Thoracic aorta (tissue), 2 donors: Measurements from ENCODE around the gene EIF5A2. TPM values are rescaled to one million over a fixed set of nuclear protein-coding genes. Genes with fewer than 3 reads are reported as not detected.

ENCODE experiments used
- ATAC-seq: fragments of 150-250 bp; one replicate; pipeline ENCODE4 v1.8.0; 2017; ENCODE audit warnings: low read depth; ENCODE audit not compliant: insufficient number of reproducible peaks, low FRiP score
- DNase-seq: peaks from one replicate; pipeline ENCODE4 v3.0.0-alpha.2; 2020; ENCODE audit warnings: low spot score
- H3K27ac ChIP-seq, 2 donors: fragments of 200-600 bp; sonication (generic); 1 replicate in 1 of 2; 2 replicates in 1 of 2; pipeline ENCODE4 v1.5.1; 2016; ENCODE audit warnings: mild to moderate bottlenecking in 2 of 2, moderate library complexity in 2 of 2
- H3K27me3 ChIP-seq: fragments of 200-600 bp; sonication (generic); replicated peaks from 2 replicates; pipeline ENCODE4 v1.6.0; 2016; ENCODE audit warnings: mild to moderate bottlenecking; ENCODE audit not compliant: insufficient read depth
- H3K36me3 ChIP-seq: fragments of 200-600 bp; sonication (generic); one replicate; pipeline ENCODE4 v1.5.1; 2016
- H3K4me1 ChIP-seq, 2 donors: fragments of 200-600 bp; sonication (generic); 1 replicate in 1 of 2; 2 replicates in 1 of 2; pipeline versions ENCODE4 v1.5.1 to v1.6.0; 2016; ENCODE audit warnings: low read depth in 2 of 2, mild to moderate bottlenecking in 1 of 2; ENCODE audit not compliant: control insufficient read depth in 1 of 2
- H3K4me3 ChIP-seq: fragments of 200-600 bp; sonication (generic); 2 replicates; pipeline ENCODE4 v1.5.1; 2016; ENCODE audit warnings: mild to moderate bottlenecking
- H3K9me3 ChIP-seq: fragments of 200-600 bp; sonication (generic); 2 replicates; pipeline ENCODE4 v1.5.1; 2016
- total RNA-seq, 2 donors: library from RNA; depleted of rRNA; stranded (reverse); fragments of >200 nt; gene quantifications; one replicate each; pipeline versions ENCODE4 v1.1.0 to v1.2.3, GENCODE V29; 2016
- TF ChIP-seq, protein P1 (sequence below): fragments of 200-600 bp; sonication (generic); IDR thresholded peaks from one replicate; pipeline ENCODE4 v1.5.1; 2019; ENCODE audit warnings: antibody characterized with exemption

Gene EIF5A2
- total RNA-seq, 2 donors from 2014 or later: 7.4 to 12.2 TPM

DNA sequence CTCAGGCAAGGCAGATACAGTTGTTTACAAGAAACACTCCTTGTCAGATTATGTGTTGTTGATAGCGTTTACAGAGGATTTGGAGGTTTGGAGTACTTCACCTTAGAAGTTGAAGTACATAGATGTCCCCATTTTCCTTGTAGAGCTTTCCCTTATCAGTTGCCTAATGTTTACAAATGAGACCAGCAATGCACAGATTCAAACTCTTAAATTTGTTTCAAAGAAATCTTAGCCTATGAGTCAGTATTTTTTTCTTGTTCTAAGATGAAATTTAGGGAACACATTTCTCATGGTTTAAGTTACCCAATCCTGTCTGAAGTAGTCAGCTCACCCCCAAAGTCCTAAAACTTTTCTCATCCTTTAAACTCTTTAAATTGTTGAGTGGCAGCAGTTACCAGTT is 6.3 kb upstream of the EIF5A2 start:
- TF ChIP-seq, protein P1, sequence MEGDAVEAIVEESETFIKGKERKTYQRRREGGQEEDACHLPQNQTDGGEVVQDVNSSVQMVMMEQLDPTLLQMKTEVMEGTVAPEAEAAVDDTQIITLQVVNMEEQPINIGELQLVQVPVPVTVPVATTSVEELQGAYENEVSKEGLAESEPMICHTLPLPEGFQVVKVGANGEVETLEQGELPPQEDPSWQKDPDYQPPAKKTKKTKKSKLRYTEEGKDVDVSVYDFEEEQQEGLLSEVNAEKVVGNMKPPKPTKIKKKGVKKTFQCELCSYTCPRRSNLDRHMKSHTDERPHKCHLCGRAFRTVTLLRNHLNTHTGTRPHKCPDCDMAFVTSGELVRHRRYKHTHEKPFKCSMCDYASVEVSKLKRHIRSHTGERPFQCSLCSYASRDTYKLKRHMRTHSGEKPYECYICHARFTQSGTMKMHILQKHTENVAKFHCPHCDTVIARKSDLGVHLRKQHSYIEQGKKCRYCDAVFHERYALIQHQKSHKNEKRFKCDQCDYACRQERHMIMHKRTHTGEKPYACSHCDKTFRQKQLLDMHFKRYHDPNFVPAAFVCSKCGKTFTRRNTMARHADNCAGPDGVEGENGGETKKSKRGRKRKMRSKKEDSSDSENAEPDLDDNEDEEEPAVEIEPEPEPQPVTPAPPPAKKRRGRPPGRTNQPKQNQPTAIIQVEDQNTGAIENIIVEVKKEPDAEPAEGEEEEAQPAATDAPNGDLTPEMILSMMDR: no peak
- DNase-seq (no peak), ATAC-seq (no peak)
- Histone ChIP-seq H3K4me3 (no peak overlapping the region), H3K36me3 (no peaks in the 10 kb centered on the region), H3K27ac (no peak overlapping the region), H3K9me3 (peaks cover 10% of the 10 kb centered on the region), H3K27me3 (no peaks in the 10 kb centered on the region), H3K4me1 (no peaks in the 10 kb centered on the region)

DNA sequence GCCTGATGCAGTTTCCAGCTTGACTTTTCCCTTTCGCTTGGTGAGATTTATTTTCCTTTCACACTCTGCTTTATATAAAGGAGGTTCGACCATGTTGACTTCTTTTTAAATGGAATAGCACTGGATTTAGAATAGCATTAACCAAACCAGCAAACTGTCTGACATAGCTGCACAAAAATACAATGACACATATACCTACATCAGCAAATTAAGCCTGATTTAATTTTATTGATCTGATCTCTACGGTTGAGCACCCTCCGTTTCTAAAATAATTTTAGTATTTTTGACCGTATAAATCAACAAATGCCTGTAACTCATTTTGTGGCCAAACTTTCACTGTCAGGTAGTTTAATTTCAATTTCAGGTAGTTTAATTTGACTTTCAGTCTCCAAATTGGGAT is 5.8 kb upstream of the EIF5A2 start:
- no peak for ATAC-seq
- TF ChIP-seq, protein P1: no peak
- Histone ChIP-seq H3K27me3 (no peaks in the 10 kb centered on the region), H3K27ac (no peak overlapping the region), H3K36me3 (no peaks in the 10 kb centered on the region), H3K9me3 (peaks cover 10% of the 10 kb centered on the region), H3K4me3 (no peak overlapping the region), H3K4me1 (no peaks in the 10 kb centered on the region)
- DNase-seq: no peak

DNA sequence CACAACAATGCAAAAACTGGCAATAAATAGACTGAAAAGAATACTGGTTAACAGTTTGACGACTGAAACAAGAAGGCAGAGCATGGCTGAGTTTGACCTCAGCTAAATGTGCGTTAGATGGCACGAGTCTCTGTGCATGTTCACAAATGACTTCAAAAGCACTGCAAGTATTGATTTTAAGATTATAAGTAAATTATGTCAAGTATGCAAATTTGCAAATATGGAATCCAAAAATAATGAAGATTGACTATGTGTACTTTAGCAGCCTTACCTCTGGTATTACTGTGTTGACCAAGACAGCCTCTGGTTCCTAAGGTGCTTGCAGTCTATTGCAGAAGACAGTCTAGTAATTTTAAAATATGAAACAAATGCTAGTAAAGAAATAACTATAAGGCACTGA is 2.6 kb upstream of the EIF5A2 start:
- DNase-seq: no peak
- Histone ChIP-seq H3K27ac (no peak overlapping the region), H3K36me3 (no peaks in the 10 kb centered on the region), H3K4me1 (peaks cover 4 to 13% of the 10 kb centered on the region in 2 donors), H3K27me3 (no peaks in the 10 kb centered on the region), H3K4me3 (no peak overlapping the region), H3K9me3 (peaks cover 8% of the 10 kb centered on the region)
- TF ChIP-seq, protein P1: no peak
- no peak for ATAC-seq

DNA sequence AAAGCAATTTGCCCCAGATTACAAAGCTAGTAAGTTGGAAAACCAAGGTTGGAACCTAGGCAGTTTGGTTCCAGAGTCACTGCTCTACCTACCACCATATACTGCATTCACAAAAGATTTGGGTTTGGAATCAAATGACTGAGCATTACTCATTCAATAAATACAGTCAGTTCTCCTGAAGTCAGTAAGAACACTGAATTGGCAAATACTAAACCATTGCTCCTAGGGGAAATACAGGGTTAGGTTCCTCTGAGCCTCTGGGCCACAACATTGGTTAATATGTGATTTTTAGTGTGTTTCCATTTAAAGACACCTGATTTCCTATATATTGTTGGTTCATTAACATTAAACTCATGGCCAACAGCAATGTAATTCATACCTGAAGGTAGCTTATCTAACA is 2.1 kb upstream of the EIF5A2 start:
- H3K4me1 ChIP-seq: peaks cover 4 to 13% of the 10 kb centered on the region in 2 donors
- H3K36me3 ChIP-seq: no peaks in the 10 kb centered on the region
- DNase-seq: no peak
- no peaks in the 10 kb centered on the region for H3K27me3 ChIP-seq
- no peak overlapping the region for H3K27ac ChIP-seq
- TF ChIP-seq, protein P1: no peak
- no peak for ATAC-seq
- H3K4me3 ChIP-seq: no peak overlapping the region
- peaks cover 8% of the 10 kb centered on the region for H3K9me3 ChIP-seq

DNA sequence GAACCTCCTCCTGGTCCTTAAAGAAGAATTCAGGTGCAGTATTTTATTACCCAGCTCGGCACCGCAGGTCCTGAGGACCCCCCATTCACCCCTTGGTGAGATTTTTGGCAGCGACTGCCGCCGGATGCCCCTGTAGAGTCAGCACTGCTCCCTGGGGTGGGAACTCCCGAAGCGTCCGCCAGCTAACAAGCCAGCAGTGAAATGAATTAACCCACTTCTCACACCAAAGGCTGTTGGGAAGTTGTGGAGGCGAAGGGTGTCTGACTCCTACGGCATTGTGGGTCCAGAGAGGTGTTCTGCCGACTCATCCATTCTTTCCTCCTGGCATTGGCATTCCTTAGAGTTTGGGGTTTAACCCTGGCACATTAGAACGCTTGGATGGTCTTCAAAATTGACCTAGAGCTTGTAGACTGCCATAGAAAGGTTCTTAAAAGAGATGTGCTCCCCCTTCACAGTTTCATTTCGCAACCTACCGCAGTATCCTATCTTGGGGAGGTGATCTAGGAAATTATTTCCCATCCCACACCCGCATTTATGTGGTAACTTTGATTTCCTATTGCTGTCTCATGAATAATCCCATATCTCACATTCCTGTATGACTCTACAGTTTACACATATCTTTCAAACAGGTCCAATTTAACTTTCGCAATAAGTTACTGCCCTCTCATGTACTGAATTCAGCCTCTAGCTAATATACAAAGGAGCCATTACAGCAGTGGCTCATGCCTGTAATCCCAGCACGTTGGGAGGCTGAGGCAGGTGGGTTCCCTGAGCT is 879 bp upstream of the EIF5A2 start:
- ATAC-seq: peak; percentile 58
- Histone ChIP-seq H3K4me3 (peak overlapping the region; percentile 85), H3K36me3 (no peaks in the 10 kb centered on the region), H3K9me3 (peaks cover 8% of the 10 kb centered on the region), H3K27me3 (no peaks in the 10 kb centered on the region), H3K27ac (peak overlapping the region; percentile 31 to 53), H3K4me1 (peaks cover 4 to 13% of the 10 kb centered on the region in 2 donors)
- TF ChIP-seq, protein P1: no peak
- DNase-seq: no peak
